Skeletal muscle cell (primary cell): ENCODE results near the gene ZFP62.

Experiments used
- DNase-seq: peaks from one replicate; pipeline ENCODE4 v3.0.0-alpha.2; 2010; ENCODE audit warnings: low read depth
- H3K4me3 ChIP-seq: 2 replicates; pipeline ENCODE4 v1.5.1; 2011; ENCODE audit warnings: low read depth, mild to moderate bottlenecking, control low read depth, low read length, moderate library complexity

The ZFP62 gene

GRCh38 chr5:180816608-180817534, 44.2 kb downstream of the ZFP62 start:
- no peak for DNase-seq
- H3K4me3 ChIP-seq, result no peak overlapping the region

GRCh38 chr5:180815293-180815917, 45.7 kb downstream of the ZFP62 start:
- DNase-seq, result no peak
- H3K4me3 ChIP-seq, result no peak overlapping the region

- no peak for DNase-seq
- no peak overlapping the region for H3K4me3 ChIP-seq
Observed at GRCh38 chr5:180813420-180813819, 47.7 kb downstream of the ZFP62 start.

- DNase-seq, result no peak
Observed at GRCh38 chr5:180811623-180812124, 49.4 kb downstream of the ZFP62 start.

GRCh38 chr5:180810959-180811622, 50.0 kb downstream of the ZFP62 start:
- no peak for DNase-seq

More at GRCh38 chr5:180811623-180812124, 49.4 kb downstream of the ZFP62 start:
- H3K4me3 ChIP-seq, result no peak overlapping the region

GRCh38 chr5:180810210-180810958, 50.7 kb downstream of the ZFP62 start:
- H3K4me3 ChIP-seq, result peak overlapping the region; percentile 72
- peak; percentile 75 for DNase-seq

More at GRCh38 chr5:180810959-180811622, 50.0 kb downstream of the ZFP62 start:
- H3K4me3 ChIP-seq, result peak overlapping the region; percentile 72

- DNase-seq, result peak; percentile 76
- peak overlapping the region; percentile 72 for H3K4me3 ChIP-seq
Observed at GRCh38 chr5:180809403-180810209, 51.5 kb downstream of the ZFP62 start.

GRCh38 chr5:180808461-180809000, 52.5 kb downstream of the ZFP62 start:
- H3K4me3 ChIP-seq, result peak overlapping the region; percentile 72

GRCh38 chr5:180807654-180808414, 53.2 kb downstream of the ZFP62 start:
- no peak for DNase-seq
- peak overlapping the region; percentile 72 for H3K4me3 ChIP-seq

More at GRCh38 chr5:180808461-180809000, 52.5 kb downstream of the ZFP62 start:
- no peak for DNase-seq

- no peak for DNase-seq
- H3K4me3 ChIP-seq, result no peak overlapping the region
Observed at GRCh38 chr5:180807046-180807445, 54.0 kb downstream of the ZFP62 start.

- DNase-seq, result no peak
- no peak overlapping the region for H3K4me3 ChIP-seq
Observed at GRCh38 chr5:180806351-180807011, 54.6 kb downstream of the ZFP62 start.

- no peak overlapping the region for H3K4me3 ChIP-seq
- DNase-seq, result no peak
Observed at GRCh38 chr5:180804129-180804618, 56.9 kb downstream of the ZFP62 start.

GRCh38 chr5:180803181-180804128, 57.6 kb downstream of the ZFP62 start:
- DNase-seq, result no peak
- peak overlapping the region; percentile 47 for H3K4me3 ChIP-seq

GRCh38 chr5:180802325-180803180, 58.5 kb downstream of the ZFP62 start, which contains the start of gene MGAT1:
Gene MGAT1, minus strand, starts transcription at chr5:180802806. Its CDS starts 9,835 bp downstream, at chr5:180792971.
- H3K4me3 ChIP-seq, result peak within 1 kb of the TSS; percentile 88
- peak; percentile 61 for DNase-seq
